GM20000 (cell line): ENCODE results near the gene ANKRD55.
"Not testable (repeated sequence)": the region's sequence is repeated elsewhere in the genome, so short reads cannot be mapped to it uniquely, and the experiment has no call there.

Source experiments
- DNase-seq: peaks from one replicate; pipeline ENCODE4 v3.0.0; 2012; ENCODE audit warnings: low spot score
- CTCF ChIP-seq: IDR thresholded peaks from 2 replicates; pipeline ENCODE4 v1.5.1; 2012; ENCODE audit warnings: mild to moderate bottlenecking, control low read depth; ENCODE audit errors: extremely low read depth, missing control alignments

ANKRD55 gene

GRCh38 chr5:56253126-56253525 is 20.0 kb upstream of the ANKRD55 start:
- DNase-seq: no peak
- no peak for TF ChIP-seq CTCF

DNA sequence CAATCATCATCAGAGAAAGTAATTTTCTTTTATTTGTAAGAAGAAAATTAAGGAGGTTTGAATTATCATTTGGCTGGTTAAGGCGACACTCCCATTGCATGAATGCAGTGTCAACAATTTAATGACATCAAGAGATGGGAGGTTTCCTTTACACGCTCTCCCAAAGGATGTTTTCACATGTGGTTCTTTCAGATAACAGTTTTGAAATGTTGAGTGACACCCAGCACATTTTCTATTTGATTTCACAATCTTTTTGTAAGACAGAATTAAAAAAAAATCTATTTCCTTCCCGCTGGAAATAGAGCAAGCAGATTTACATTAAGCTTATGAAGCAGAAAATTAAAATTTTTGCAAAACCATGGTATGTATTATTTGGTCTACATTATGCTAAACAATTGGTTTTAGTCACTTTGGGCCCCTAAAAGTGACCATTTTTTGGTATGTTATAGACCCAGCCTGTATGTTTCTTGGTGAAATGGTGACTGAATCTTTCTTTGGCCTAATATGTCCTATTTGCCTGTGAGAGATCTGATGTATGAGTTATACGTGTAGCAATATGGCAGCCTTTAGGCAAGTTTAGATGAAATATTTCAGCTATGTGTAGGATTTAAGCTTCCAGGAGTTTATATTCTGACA is 18.9 kb upstream of the ANKRD55 start:
- no peak for TF ChIP-seq CTCF

DNA sequence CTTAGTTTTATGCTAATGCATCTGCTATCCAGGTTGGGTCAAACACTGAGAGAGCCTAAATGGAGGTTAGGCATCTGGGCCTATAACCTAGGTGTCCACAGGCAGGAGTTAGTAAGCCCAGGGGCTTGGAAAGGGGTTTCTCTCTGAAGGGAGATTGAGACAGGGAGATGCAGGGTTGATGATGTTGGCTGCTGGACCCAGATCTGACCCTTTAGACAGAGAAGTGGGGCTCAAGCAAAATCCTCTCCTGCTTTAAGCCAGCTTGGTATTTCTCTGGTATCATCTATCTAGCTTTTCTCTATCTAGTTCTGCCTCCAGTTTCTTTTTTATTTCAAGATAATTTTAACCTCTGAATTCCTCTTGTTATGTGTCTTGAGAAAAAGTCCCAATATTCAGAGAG is 18.3 kb upstream of the ANKRD55 start:
- TF ChIP-seq CTCF: no peak
- DNase-seq: no peak

More for the DNA sequence above, 18.9 kb upstream of the ANKRD55 start:
- no peak for DNase-seq

GRCh38 chr5:56250011-56250410 is 16.9 kb upstream of the ANKRD55 start:
- DNase-seq: no peak
- TF ChIP-seq CTCF: no peak

- DNase-seq: not testable (repeated sequence)
Observed at GRCh38 chr5:56249085-56249484, 16.0 kb upstream of the ANKRD55 start.

- DNase-seq: no peak
- TF ChIP-seq CTCF: no peak
Observed at GRCh38 chr5:56247592-56247991, 14.5 kb upstream of the ANKRD55 start.

DNA sequence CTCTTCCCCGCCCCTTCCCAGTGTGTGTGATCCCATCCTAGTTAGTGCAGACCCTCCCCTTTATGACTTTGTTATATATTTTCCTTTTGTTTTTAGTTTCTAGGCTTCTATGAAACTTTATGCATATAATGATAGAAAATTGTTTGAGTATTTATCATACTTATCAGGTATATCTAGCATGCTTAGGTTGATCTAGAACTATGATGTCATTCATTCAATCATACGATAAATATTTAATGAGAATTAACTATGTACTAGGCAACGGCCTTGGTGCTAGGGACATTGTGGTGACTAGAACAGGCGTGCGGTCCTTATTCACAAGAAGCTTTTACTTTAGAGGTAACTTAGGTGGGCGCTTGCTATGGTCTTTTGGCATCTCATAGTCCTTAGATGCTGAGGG is 13.6 kb upstream of the ANKRD55 start:
- no peak for DNase-seq
- TF ChIP-seq CTCF: no peak

GRCh38 chr5:56245481-56245880 is 12.4 kb upstream of the ANKRD55 start:
- no peak for DNase-seq
- TF ChIP-seq CTCF: no peak
